Kidney (tissue), 14 donors: ENCODE results near the gene CCDC102B. TPM values are rescaled to one million over a fixed set of nuclear protein-coding genes. Genes with fewer than 3 reads are reported as not detected.

Experiments
- DNase-seq, 5 donors: peaks; one replicate each; pipeline ENCODE4 v3.0.0-alpha.2; 2013 to 2020
- FAIRE-seq: peaks from 2 replicates; lab custom pipeline; 2012; peaks lifted over from hg19 to GRCh38; lab: Jason Lieb, UNC
- H3K27ac ChIP-seq, 2 donors: one replicate each; pipeline ENCODE4 v1.7.0; 2013; ENCODE audit warnings: low read depth in 2 of 2, low read length in 2 of 2, inconsistent platforms in 1 of 2
- H3K27me3 ChIP-seq: one replicate; pipeline ENCODE4 v1.7.1; 2013; ENCODE audit warnings: low read length, inconsistent platforms; ENCODE audit not compliant: control insufficient read depth, insufficient read depth
- H3K36me3 ChIP-seq, 3 donors: one replicate each; pipeline versions ENCODE4 v1.7.0 to v1.7.1; 2013; ENCODE audit warnings: low read length in 3 of 3, control low read depth in 1 of 3, inconsistent platforms in 1 of 3; ENCODE audit not compliant: insufficient read depth in 3 of 3, control insufficient read depth in 2 of 3
- H3K4me1 ChIP-seq, 3 donors: one replicate each; pipeline versions ENCODE4 v1.7.0 to v1.7.1; 2013; ENCODE audit warnings: low read length in 3 of 3, inconsistent platforms in 1 of 3, low read depth in 1 of 3; ENCODE audit not compliant: control insufficient read depth in 2 of 3, insufficient read depth in 2 of 3
- H3K4me3 ChIP-seq, 3 donors: one replicate each; pipeline versions ENCODE4 v1.7.0 to v1.8.1; 2013; ENCODE audit warnings: low read length in 3 of 3, control low read depth in 1 of 3, inconsistent platforms in 1 of 3
- H3K9ac ChIP-seq, 3 donors: one replicate each; pipeline versions ENCODE4 v1.7.0 to v1.7.1; 2013; ENCODE audit warnings: low read length in 3 of 3, control low read depth in 1 of 3, inconsistent platforms in 1 of 3
- H3K9me3 ChIP-seq, 3 donors: one replicate each; pipeline versions ENCODE4 v1.7.0 to v1.7.1; 2013; ENCODE audit warnings: low read length in 3 of 3, control low read depth in 1 of 3, inconsistent platforms in 1 of 3; ENCODE audit not compliant: control insufficient read depth in 2 of 3, insufficient read depth in 1 of 3
- CTCF ChIP-seq: IDR thresholded peaks from 3 replicates; pipeline ENCODE4 v1.5.1; 2012; ENCODE audit warnings: mild to moderate bottlenecking, moderate library complexity, borderline replicate concordance; ENCODE audit not compliant: insufficient read depth; ENCODE audit errors: extremely low read depth
- intact Hi-C: fragments of 100-400 bp; cut with DNase I; formaldehyde crosslinking; loops from one replicate; pipeline ENCODE4 v1.11.1; 2022
- polyA plus RNA-seq: library from polyadenylated mRNA; stranded (reverse); fragments of 350-450 nt; fragmentation: Illumina TruSeq; extraction: RNeasy Lipid Tissue Mini Kit (QIAGEN cat#74804); gene quantifications from one replicate; pipeline ENCODE4 v1.2.3, GENCODE V29; 2014; ENCODE audit warnings: low read depth, low replicate concordance; ENCODE audit not compliant: insufficient read depth
- total RNA-seq: library from RNA; stranded (reverse); fragmentation: NEBNext Ultra II Directional; extraction: Animal tissue kit (Norgen Biotek cat#: 25700); gene quantifications from one replicate; pipeline ENCODE4 v1.2.1, GENCODE V29; 2021
- donor health status: control.
- donor health status: control.
- donor health status: control.
- donor health status: control.
- donor health status: control.
- donor health status: DM: yes; HTN: yes; CAD: no.
- donor health status: Normal renal cell carcinoma (clear cell type).

CCDC102B gene
- total and polyA plus RNA-seq, 2 donors from 2014 or later: 3.6 to 6.8 TPM

GRCh38 chr18:68763083-68763482, 34.8 kb upstream of the CCDC102B start:
- FAIRE-seq: no peak
- no peak overlapping the region for H3K9ac ChIP-seq
- DNase-seq: no peak
- no peaks in the 10 kb centered on the region for H3K36me3 ChIP-seq
- H3K4me3 ChIP-seq: no peak overlapping the region
- intact Hi-C loops: no loop called here
- no peaks in the 10 kb centered on the region for H3K4me1 ChIP-seq
- no peak for TF ChIP-seq CTCF
- no peak overlapping the region for H3K27ac ChIP-seq
- peaks cover 0 to 5% (median 0%) of the 10 kb centered on the region in 3 donors for H3K9me3 ChIP-seq
- H3K27me3 ChIP-seq: no peaks in the 10 kb centered on the region

GRCh38 chr18:68764016-68764415, 33.9 kb upstream of the CCDC102B start:
- no peak for FAIRE-seq
- Histone ChIP-seq H3K4me1 (no peaks in the 10 kb centered on the region), H3K9ac (no peak overlapping the region), H3K4me3 (no peak overlapping the region), H3K27ac (no peak overlapping the region), H3K36me3 (no peaks in the 10 kb centered on the region), H3K27me3 (no peaks in the 10 kb centered on the region), H3K9me3 (peaks cover 0 to 5% (median 0%) of the 10 kb centered on the region in 3 donors)
- no peak for TF ChIP-seq CTCF
- DNase-seq: no peak
- intact Hi-C loops: no loop called here

GRCh38 chr18:68766433-68766832, 31.4 kb upstream of the CCDC102B start:
- H3K9me3 ChIP-seq: peaks cover 0 to 7% (median 0%) of the 10 kb centered on the region in 3 donors
- no peak overlapping the region for H3K4me3 ChIP-seq
- no peaks in the 10 kb centered on the region for H3K27me3 ChIP-seq
- no peak overlapping the region for H3K27ac ChIP-seq
- FAIRE-seq (no peak), DNase-seq (no peak)
- intact Hi-C loops: no loop called here
- no peak for TF ChIP-seq CTCF
- no peak overlapping the region for H3K9ac ChIP-seq
- no peaks in the 10 kb centered on the region for H3K4me1 ChIP-seq
- no peaks in the 10 kb centered on the region for H3K36me3 ChIP-seq

- Histone ChIP-seq H3K36me3 (no peaks in the 10 kb centered on the region), H3K9ac (no peak overlapping the region), H3K4me1 (no peaks in the 10 kb centered on the region), H3K27me3 (no peaks in the 10 kb centered on the region), H3K27ac (no peak overlapping the region), H3K9me3 (peaks cover 0 to 7% (median 0%) of the 10 kb centered on the region in 3 donors), H3K4me3 (no peak overlapping the region)
- TF ChIP-seq CTCF: no peak
- DNase-seq (no peak), FAIRE-seq (no peak)
- intact Hi-C loops: no loop called here
Observed at GRCh38 chr18:68769461-68769860, 28.4 kb upstream of the CCDC102B start.
